Suprapubic skin (tissue), 3 donors: Measurements from ENCODE around the gene SIDT1.

Source experiments
- CTCF ChIP-seq, 2 donors: fragments of 200-600 bp in 1 of 2; fragments of 450-650 bp in 1 of 2; sonication (generic) in 1 of 2; IDR thresholded peaks; one replicate each; pipeline ENCODE4 v1.5.1; 2016 to 2019; ENCODE audit warnings: antibody characterized with exemption in 2 of 2, mild to moderate bottlenecking in 1 of 2, moderate library complexity in 1 of 2
- POLR2A ChIP-seq, 2 donors: fragments of 450-650 bp; IDR thresholded peaks; one replicate each; pipeline ENCODE4 v1.6.1; 2017; ENCODE audit warnings: antibody characterized with exemption in 2 of 2, mild to moderate bottlenecking in 2 of 2, moderate library complexity in 2 of 2

GRCh38 chr3:113629584-113630421, 97.4 kb downstream of the SIDT1 start:
- TF ChIP-seq CTCF (IDR thresholded peaks at IDR 0.05) (no peak), POLR2A (IDR thresholded peaks at IDR 0.05) (no peak)
